HG03196 (cell line): ENCODE results near the gene PRR5L.
"Not testable (repeated sequence)": the region's sequence is repeated elsewhere in the genome, so short reads cannot be mapped to it uniquely, and the experiment has no call there.

Experiments
- ATAC-seq: cut with Tn5 transposase; IDR thresholded peaks from one replicate; pipeline ENCODE4 v1.9.1; 2021; ENCODE audit not compliant: unreplicated experiment

Gene PRR5L

DNA sequence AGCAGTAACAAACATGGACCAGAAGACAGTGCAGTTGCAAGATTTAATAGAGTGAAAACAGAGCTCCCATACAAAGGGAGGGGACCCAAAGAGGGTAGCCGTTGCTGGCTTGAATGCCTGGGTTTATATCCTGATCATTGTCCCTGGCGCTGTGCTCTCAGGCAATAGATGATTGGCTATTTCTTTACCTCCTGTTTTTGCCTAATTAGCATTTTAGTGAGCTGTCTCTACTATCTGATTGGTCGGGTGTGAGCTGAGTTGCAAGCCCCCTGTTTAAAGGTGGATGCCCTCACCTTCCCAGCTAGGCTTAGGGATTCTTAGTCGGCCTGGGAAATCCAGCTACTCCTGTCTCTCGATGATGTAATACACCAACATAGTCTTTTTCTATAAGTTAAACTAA is 29.3 kb downstream of the PRR5L start:
- ATAC-seq, result not testable (repeated sequence)

DNA sequence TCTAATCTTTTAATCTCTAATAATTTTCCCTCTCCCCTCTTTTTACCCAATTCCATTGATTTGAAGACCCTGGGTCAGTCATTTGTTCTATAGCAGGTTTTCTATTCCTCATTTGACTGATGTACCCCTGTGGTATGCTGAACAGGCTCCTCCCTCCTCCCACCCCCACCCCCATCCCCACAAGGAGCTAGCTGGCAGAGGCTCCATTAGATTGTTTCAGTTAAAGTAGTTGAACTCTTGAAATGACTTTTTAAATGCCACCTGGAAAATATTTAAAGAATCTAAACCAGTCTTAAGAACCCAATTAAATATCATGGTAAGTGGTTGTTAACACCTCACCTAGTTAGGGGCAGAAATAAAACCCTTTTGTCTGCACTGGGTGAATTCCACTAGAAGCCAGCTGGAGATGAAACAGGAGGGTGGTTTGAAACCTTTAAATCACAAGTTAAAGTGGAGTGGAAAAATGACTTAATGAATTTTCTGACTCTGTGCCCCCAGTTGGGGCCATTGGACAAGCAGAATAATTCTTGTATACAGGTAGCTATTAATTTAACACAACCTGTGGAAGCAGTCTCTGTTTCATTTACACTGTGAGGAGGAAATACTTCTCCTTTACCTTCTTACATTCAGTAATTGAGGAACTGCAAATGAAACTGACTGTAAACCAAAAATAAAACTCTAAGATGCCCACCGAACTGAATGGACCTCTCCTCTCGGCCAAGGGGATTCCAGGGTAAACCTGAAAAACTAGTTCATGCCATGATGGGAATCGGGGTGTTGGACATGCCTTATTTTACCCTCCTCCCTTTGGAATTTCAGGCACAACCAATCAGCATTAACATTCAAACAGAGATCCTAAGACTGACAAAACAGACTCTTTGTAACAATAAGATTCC is 30.7 kb downstream of the PRR5L start:
- no peak for ATAC-seq

DNA sequence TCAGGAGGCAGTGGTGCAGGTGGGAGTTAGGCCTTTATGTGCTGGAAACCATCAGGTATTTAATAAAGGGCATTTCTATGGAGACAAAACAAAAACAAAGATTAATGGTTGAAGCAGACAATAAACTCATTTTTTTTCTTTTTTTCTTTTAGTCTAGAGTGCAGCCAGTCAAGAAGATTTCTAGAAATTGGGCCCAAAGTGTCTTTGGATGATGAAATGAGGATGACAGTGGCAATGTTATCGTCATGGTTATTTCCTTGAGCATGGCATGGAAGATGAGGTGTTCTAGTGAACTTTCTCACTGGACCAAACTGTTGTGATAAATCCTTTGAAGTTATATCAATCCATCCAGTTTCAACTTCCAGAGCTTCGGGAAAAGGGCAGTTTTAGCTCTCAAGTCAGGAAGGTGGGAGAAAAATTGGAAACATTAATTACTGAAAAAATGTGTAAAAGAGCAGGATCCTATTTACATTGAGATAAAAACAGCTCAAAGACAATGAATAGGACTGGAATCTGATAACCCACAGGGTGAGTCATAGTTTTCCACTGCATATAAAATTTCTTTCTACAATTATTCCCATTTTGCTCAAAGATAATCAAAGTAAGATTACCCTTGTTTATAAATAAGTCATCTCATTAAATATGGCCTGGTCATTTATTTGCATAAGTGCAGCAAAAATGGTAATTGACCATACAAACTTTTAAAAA is 33.0 kb downstream of the PRR5L start:
- ATAC-seq, result no peak

DNA sequence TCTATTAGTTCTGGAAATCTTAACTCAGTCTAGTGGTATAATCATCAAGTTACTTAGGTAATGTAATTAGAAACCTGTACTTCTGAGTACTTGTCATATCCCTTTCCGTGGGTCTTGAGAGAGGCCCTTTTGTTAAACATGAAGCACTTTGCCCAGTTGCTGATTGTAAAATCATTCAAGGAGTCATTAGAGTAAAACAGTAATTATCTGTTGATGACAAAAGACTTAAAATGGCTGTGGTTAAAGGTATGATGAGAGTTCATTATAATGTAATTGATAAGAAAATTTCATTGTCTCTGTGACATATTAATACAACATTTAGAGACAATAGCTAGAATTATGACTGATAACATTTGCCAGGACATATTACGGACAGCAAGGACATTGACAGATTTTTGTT is 34.3 kb downstream of the PRR5L start:
- no peak for ATAC-seq

DNA sequence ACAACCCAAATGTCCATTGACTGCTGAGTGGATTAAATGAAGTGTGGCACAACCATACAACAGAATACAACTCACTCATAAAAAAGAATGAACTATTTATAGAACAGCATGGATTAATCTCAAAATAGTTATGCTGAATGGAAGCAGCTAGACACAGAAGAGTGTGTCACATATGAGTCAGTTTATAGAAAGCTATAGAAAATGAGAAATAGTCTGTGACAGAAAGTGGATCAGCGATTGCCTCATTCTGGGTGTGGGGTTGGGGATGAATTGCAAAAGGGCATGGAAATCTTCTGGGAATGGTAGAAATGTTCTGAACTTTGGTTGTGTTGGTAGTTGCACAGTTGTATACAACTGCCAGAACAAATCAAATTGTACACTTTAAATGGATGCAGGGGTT is 37.4 kb downstream of the PRR5L start:
- ATAC-seq, result no peak

GRCh38 chr11:36333897-36334296 is 37.8 kb downstream of the PRR5L start:
- no peak for ATAC-seq

GRCh38 chr11:36339888-36340287 is 43.8 kb downstream of the PRR5L start:
- ATAC-seq, result no peak

- no peak for ATAC-seq
These were observed 44.8 kb downstream of the PRR5L start for GRCh38 chr11:36340897-36341296.

- ATAC-seq, result no peak
These were observed 45.8 kb downstream of the PRR5L start for GRCh38 chr11:36341915-36342314.

DNA sequence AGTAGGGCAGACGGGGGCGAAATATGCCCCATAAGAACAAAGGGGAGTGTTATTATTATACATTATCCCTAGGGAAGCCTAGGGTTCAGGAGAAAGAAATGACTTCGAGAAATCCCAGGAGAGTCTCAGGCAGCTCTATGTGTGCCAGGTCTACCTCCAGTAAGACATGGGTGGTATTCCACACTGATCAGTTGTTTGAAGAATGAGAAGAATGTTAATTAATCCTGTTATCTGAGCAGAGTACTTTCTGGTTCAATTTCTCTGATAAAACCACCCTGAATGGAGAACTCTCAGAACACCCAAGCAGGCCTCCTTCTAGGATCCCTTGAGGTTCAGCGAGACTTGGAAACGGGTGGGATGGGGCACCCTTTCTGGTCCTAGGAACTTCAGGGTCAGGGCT is 46.2 kb downstream of the PRR5L start:
- ATAC-seq, result no peak

- no peak for ATAC-seq
These were observed 47.3 kb downstream of the PRR5L start for GRCh38 chr11:36343436-36343835.

DNA sequence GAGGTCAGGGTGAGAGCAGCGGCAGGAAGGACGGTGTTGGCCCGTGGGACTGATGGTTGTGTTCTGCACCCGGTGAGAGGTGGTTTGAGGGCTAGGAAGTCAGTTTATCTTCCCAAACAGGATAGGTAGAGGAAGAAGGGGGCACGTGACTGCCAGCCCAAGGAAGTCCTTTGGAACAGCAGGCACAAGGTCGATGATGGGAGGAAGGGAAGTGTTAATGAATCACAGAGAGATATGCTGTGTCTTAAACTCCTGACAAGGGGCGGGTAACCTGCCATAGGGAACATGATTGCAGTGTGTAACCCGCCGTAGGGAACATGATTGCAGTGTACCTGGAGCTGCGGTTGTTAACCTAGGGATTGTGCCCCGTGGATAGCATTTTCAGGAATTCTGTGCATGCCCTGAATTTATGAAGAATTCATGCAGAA is 49.0 kb downstream of the PRR5L start:
- ATAC-seq, result no peak

DNA sequence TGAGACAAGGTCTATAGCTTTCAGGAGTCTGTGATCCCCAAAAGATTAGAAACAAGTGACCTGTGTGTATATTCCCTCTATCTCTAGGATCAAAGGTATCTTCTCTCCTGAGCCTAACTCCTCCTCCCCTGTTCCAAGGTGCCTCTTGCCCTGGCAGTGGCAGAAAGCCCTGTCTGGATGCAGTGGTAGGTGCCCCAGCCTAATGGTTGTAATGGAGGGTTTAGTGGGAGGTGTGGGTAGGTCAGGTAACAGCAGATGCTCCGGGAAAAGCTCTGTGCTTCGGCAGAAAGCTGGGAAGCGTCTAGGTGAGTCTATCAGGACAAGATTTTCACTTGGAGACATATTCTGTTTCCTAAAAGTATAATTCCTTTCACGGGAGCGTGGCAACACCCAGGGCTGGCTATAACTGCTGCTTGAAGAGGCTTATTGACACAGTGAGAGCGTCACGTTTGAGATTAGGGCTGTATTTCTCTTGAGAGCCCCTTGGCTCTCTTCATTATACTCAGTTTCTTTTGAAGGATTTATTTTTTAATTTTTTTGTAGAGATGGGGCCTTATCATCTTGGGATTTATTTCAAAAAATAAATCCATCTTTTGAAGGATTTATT is 49.5 kb downstream of the PRR5L start:
- ATAC-seq, result no peak

GRCh38 chr11:36346562-36347383 is 50.7 kb downstream of the PRR5L start:
- ATAC-seq, result no peak

DNA sequence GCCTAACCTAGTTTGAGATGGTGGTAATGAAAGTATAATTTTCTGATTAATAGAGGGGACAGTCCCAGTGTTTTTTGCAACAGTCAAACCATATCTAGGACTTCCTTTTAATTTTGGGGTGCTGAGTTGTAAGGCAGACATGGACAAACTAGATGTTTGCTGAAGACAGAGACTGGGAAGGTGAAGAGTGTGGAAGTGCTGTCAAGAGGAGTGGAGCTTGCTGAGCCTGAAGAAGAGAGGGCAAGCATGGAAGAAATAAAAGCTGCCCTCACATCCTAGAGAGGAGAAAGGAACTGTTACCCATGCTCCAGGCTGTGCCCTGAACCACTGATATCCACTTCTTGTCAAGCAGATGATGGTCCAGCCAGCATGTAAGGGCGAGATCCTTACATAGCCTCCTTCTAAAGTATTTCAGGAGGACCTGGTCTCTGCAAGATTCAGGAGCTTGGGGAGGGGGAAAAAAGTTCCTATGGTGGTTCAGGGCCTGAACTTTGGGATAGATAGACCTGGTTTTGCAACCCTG is 51.4 kb downstream of the PRR5L start:
- no peak for ATAC-seq

GRCh38 chr11:36349351-36350136 is 53.5 kb downstream of the PRR5L start:
- no peak for ATAC-seq

DNA sequence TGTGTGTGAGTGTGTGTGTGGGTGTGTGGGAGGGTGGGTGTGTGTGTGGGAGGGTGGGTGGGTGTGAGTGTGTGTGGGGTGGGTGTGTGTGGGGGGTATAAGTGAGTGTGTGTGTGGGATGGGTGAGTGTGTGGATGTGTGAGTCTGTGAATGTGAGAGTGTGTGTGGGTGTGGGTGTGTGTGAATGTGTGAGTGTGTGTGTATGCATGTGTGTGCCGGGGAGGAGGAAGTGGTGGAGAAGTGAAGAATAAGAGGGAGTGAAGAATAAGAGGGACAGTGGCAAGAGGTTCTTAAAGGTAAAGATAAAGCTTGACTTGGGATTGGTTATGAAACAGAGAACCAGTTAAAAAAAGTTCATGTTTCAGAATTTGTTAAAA is 54.0 kb downstream of the PRR5L start:
- no peak for ATAC-seq

DNA sequence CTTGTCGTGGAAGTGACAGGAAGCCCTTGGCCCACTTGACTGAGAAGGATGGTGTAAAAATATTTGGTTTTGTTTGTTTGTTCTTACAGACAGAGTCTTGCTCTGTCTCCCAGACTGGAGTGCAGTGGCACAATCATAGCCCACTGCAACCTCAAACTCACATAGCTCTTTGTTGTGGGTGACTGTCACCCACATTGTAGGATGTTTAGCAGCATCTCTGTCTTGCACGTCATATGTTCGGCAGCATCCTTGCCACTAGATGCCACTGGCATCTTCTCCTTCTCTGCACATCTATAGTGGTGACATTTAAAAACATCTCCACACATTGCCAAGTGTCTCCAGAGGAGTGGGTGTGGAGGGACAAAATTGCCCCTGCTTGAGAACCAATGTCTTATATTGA is 56.8 kb downstream of the PRR5L start:
- no peak for ATAC-seq

GRCh38 chr11:36354221-36355003 is 58.3 kb downstream of the PRR5L start:
- peak; percentile 92 for ATAC-seq
